HepG2 (cell line): Measurements from ENCODE around the gene CPNE4. TPM values are rescaled to one million over a fixed set of nuclear protein-coding genes. Genes with fewer than 3 reads are reported as not detected.
A peak's percentile ranks its signal among the peaks of the same experiment; 100 is the strongest.

Source experiments
- ATAC-seq: fragments of 200-7000 bp; cut with Tn5 transposase; 3 replicates; pipeline ENCODE4 v1.9.1; 2020; ENCODE audit warnings: mild to moderate bottlenecking, moderate library complexity
- BruUV-seq: library from RNA; stranded (reverse); fragments of 400-500 nt; replicated peaks from 2 replicates; lab custom pipeline; 2021; lab: Mats Ljungman, UMichigan
- CTCF ChIA-PET: fragments of 300-600 bp; formaldehyde crosslinking; extraction: SDS; loops from one replicate; lab custom pipeline; 2021; ENCODE audit warnings: low total read pairs, inconsistent platforms, low intra/inter-chr PET ratio; lab: Yijun Ruan, JAX
- POLR2A ChIA-PET: fragments of 350-600 bp; sonication (Branson Sonifier 250); formaldehyde crosslinking; loops from one replicate; lab custom pipeline; 2020; ENCODE audit warnings: antibody characterized with exemption, inconsistent platforms; lab: Yijun Ruan, JAX
- DNase-seq: peaks from one replicate; pipeline ENCODE4 v3.0.0-alpha.2; 2015; ENCODE audit warnings: low spot score
- FAIRE-seq: peaks from 3 replicates; lab custom pipeline; 2011; peaks lifted over from hg19 to GRCh38; lab: Jason Lieb, UNC
- H2AFZ ChIP-seq: one replicate; pipeline ENCODE4 v1.6.1; 2011; ENCODE audit warnings: low read length, inconsistent platforms
- H3K27ac ChIP-seq: fragments of 300-600 bp; 3 replicates; pipeline ENCODE4 v1.8.0; 2011; ENCODE audit warnings: mixed run types, mild to moderate bottlenecking, mixed read lengths, low read length, inconsistent platforms; ENCODE audit not compliant: insufficient read depth; ENCODE audit errors: extremely low read length
- H3K27me3 ChIP-seq, 2 experiments: fragments of 200-600 bp in 1 of 2; 2 replicates in 1 of 2; 3 replicates in 1 of 2; pipeline versions ENCODE4 v1.6.0 to v1.8.0; 2011; ENCODE audit warnings: low read length in 2 of 2, mild to moderate bottlenecking in 2 of 2, moderate library complexity in 2 of 2, inconsistent platforms in 1 of 2; ENCODE audit not compliant: insufficient read depth in 2 of 2, control insufficient read depth in 1 of 2
- H3K36me3 ChIP-seq, 2 experiments: fragments of 200-600 bp in 1 of 2; replicated peaks in 1 of 2; 2 replicates in 1 of 2; 3 replicates in 1 of 2; pipeline versions ENCODE4 v1.5.1 to v1.8.0; 2011; ENCODE audit warnings: low read length in 2 of 2, inconsistent platforms in 1 of 2; ENCODE audit not compliant: insufficient read depth in 2 of 2, control insufficient read depth in 1 of 2
- H3K4me1 ChIP-seq: 2 replicates; pipeline ENCODE4 v1.5.1; 2012; ENCODE audit warnings: low read length, inconsistent platforms; ENCODE audit not compliant: insufficient read depth
- H3K4me2 ChIP-seq: 2 replicates; pipeline ENCODE4 v1.6.0; 2011; ENCODE audit warnings: low read depth, low read length, inconsistent platforms
- H3K4me3 ChIP-seq, 3 experiments: fragments of 200-600 bp in 1 of 3; sonication (generic), shearing (Covaris generic) in 1 of 3; replicated peaks in 1 of 3; 2 replicates each; pipeline ENCODE4 v1.5.1; 2011 to 2016; ENCODE audit warnings: low read length in 3 of 3, inconsistent platforms in 2 of 3, low read depth in 2 of 3, mild to moderate bottlenecking in 2 of 3, control low read depth in 1 of 3, mixed read lengths in 1 of 3; ENCODE audit not compliant: insufficient read depth in 1 of 3
- H3K79me2 ChIP-seq: one replicate; pipeline ENCODE4 v1.6.1; 2011; ENCODE audit warnings: low read length, inconsistent platforms; ENCODE audit not compliant: insufficient read depth
- H3K9ac ChIP-seq: 2 replicates; pipeline ENCODE4 v1.6.0; 2011; ENCODE audit warnings: mild to moderate bottlenecking, low read depth, low read length, inconsistent platforms; ENCODE audit not compliant: insufficient read depth
- H3K9me3 ChIP-seq: 2 replicates; pipeline ENCODE4 v1.5.1; 2012; ENCODE audit warnings: mild to moderate bottlenecking, low read length
- H4K20me1 ChIP-seq: 2 replicates; pipeline ENCODE4 v1.6.0; 2011; ENCODE audit warnings: inconsistent platforms, mild to moderate bottlenecking, low read length, moderate library complexity; ENCODE audit not compliant: insufficient read depth
- ARNTL ChIP-seq: sonication (generic); formaldehyde crosslinking; IDR thresholded peaks from 2 replicates; pipeline ENCODE4 v1.4.0; 2020; ENCODE audit warnings: mild to moderate bottlenecking, missing genetic modification reagents
- BATF2 ChIP-seq: sonication (generic); formaldehyde crosslinking; IDR thresholded peaks from 2 replicates; pipeline ENCODE4 v1.8.0; 2022; ENCODE audit warnings: mild to moderate bottlenecking, missing genetic modification reagents, moderate library complexity
- BORCS8-MEF2B ChIP-seq: sonication (generic); formaldehyde crosslinking; IDR thresholded peaks from 2 replicates; pipeline ENCODE4 v1.8.0; 2022; ENCODE audit warnings: mild to moderate bottlenecking, missing genetic modification reagents
- CBX1 ChIP-seq: IDR thresholded peaks from one replicate; pipeline ENCODE4 v1.6.1; 2016; ENCODE audit warnings: antibody characterized with exemption, low read depth
- ELF3 ChIP-seq: IDR thresholded peaks from 2 replicates; pipeline ENCODE4 v1.6.1; 2016; ENCODE audit warnings: missing genetic modification reagents, missing compliant biosample characterization
- IRF2 ChIP-seq: IDR thresholded peaks from 2 replicates; pipeline ENCODE4 v1.6.1; 2018; ENCODE audit warnings: missing genetic modification reagents, missing compliant biosample characterization
- MAFF ChIP-seq: IDR thresholded peaks from 2 replicates; pipeline ENCODE4 v1.6.1; 2011; ENCODE audit warnings: low read depth, low read length, improper control_type of control experiment
- MAFK ChIP-seq, 2 experiments: IDR thresholded peaks in 1 of 2; conservative IDR thresholded peaks in 1 of 2; 2 replicates each; pipeline ENCODE4 v1.6.1; 2011; ENCODE audit warnings: improper control_type of control experiment in 2 of 2, low read length in 2 of 2
- PCBP1 ChIP-seq: fragments of 200-400 bp; formaldehyde crosslinking; IDR thresholded peaks from 2 replicates; pipeline ENCODE4 v1.6.1; 2017; ENCODE audit warnings: mild to moderate bottlenecking, low read depth, low read length, borderline replicate concordance
- PRDM10 ChIP-seq: sonication (generic); formaldehyde crosslinking; IDR thresholded peaks from 2 replicates; pipeline ENCODE4 v1.4.0; 2020; ENCODE audit warnings: low read depth, missing genetic modification reagents
- RNF2 ChIP-seq: fragments of 450-650 bp; conservative IDR thresholded peaks from 2 replicates; pipeline ENCODE4 v1.6.1; 2016; ENCODE audit warnings: low read depth
- ZNF224 ChIP-seq: sonication (generic); formaldehyde crosslinking; IDR thresholded peaks from 2 replicates; pipeline ENCODE4 v1.5.0; 2020; ENCODE audit warnings: mild to moderate bottlenecking, missing genetic modification reagents
- WGBS: methylation state at CpG from one replicate; pipeline ENCODE4 v1.1.6; 2017; ENCODE audit warnings: low lambda C conversion rate; 5-methylcytosine and 5-hydroxymethylcytosine counted together
- in situ Hi-C: cut with HindIII; loops from 2 replicates; pipeline ENCODE4 v1.10.0; 2017; ENCODE audit warnings: low pct_unique_long_range_greater_than_20kb; ENCODE audit not compliant: extremely low pct_ligation_motif_present
- intact Hi-C: fragments of 100-400 bp; cut with micrococcal nuclease; formaldehyde crosslinking; loops from one replicate; pipeline ENCODE4 v1.10.0; 2022; ENCODE audit not compliant: unreplicated experiment
- polyA plus RNA-seq, 8 experiments: library from polyadenylated mRNA; depleted of rRNA in 3 of 8; stranded (reverse) in 7 of 8; unstranded in 1 of 8; fragments of >200 nt; fragmentation: Illumina TruSeq in 4 of 8; extraction: Trizol in 4 of 8; gene quantifications; 2 replicates each; pipeline versions ENCODE4 v1.2.1 to v1.2.3, GENCODE V29; 2011 to 2016; ENCODE audit warnings: low read depth in 4 of 8, missing spikeins in 1 of 8, mixed read lengths in 1 of 8; ENCODE audit not compliant: insufficient read depth in 1 of 8
- total RNA-seq, 5 experiments: library from RNA; depleted of rRNA; stranded (reverse); fragments of >200 nt; fragmentation: Illumina TruSeq; extraction: Trizol; gene quantifications; 2 replicates each; pipeline ENCODE4 v1.2.3, GENCODE V29; 2016; ENCODE audit warnings: low read depth in 1 of 5

CPNE4 gene
- total and polyA plus RNA-seq, 2 of the 13 experiments (the other 11 are each of a cell fraction or from before 2014, with no cell fraction given), result not detected

- TF ChIP-seq IRF2 (CRISPR knock-in tag) (no peak), BATF2 (no peak), MAFF (peak; percentile 24; the same call in 1 of the 2 replicates), PCBP1 (no peak), ELF3 (CRISPR knock-in tag) (no peak), ARNTL (CRISPR knock-in tag) (no peak), PRDM10 (CRISPR knock-in tag) (no peak), BORCS8-MEF2B (CRISPR knock-in tag) (no peak), MAFK (conservative IDR thresholded peaks at IDR 0.05 in 1 of 2, IDR thresholded peaks at IDR 0.05 in 1 of 2; ENCODE audit: low read length in 2 of 2) (peak; percentile 19 to 44; a peak in 3 of 4 replicates), CBX1 (no peak), RNF2 (no peak), ZNF224 (no peak)
- DNase-seq (no peak), FAIRE-seq (no peak), ATAC-seq (no peak)
- Histone ChIP-seq H3K4me1 (no peaks in the 10 kb centered on the region), H3K9ac (no peak overlapping the region), H3K4me3 (no peak overlapping the region), H3K79me2 (no peaks in the 10 kb centered on the region), H3K27ac (no peak overlapping the region), H3K27me3 (no peaks in the 10 kb centered on the region), H2AFZ (no peak overlapping the region), H3K4me2 (no peak overlapping the region), H4K20me1 (no peaks in the 10 kb centered on the region), H3K9me3 (no peaks in the 10 kb centered on the region), H3K36me3 (no peaks in the 10 kb centered on the region)
- BruUV-seq, result no TSS peak
- ChIA-PET CTCF (no interaction called here), POLR2A (no interaction called here)
- in situ Hi-C loops, result loop anchor here (25.0 kb wide), 1 partner anchor 966 kb away; the partner anchor contains the start of genes ASTE1 and NEK11
- WGBS, result 0% methylated on average over 1 of the region's 1 CpG
- intact Hi-C loops, result no loop called here
These were observed 31.1 kb downstream of the CPNE4 start for GRCh38 chr3:132003685-132004084.
